Stimulated activated CD8-positive, alpha-beta memory T cell treated with anti-CD3 and anti-CD28 coated beads, Interleukin-12 subunit alpha, Interleukin-12 subunit beta, amount 100 ng/mL, for 24 hours (primary cell): ENCODE results near the gene PHLDA1.
"Not testable (repeated sequence)": the region's sequence is repeated elsewhere in the genome, so short reads cannot be mapped to it uniquely, and the experiment has no call there.

Source experiments
- DNase-seq: peaks from one replicate; pipeline ENCODE4 v3.0.0-alpha.2; 2020; ENCODE audit errors: extremely low read depth

PHLDA1 gene

GRCh38 chr12:76018672-76019071, 12.9 kb downstream of the PHLDA1 start:
- no peak for DNase-seq

- no peak for DNase-seq
Observed at GRCh38 chr12:76018111-76018510, 13.5 kb downstream of the PHLDA1 start.

GRCh38 chr12:76014007-76014406, 17.6 kb downstream of the PHLDA1 start:
- no peak for DNase-seq

- DNase-seq, result no peak
Observed at GRCh38 chr12:76013603-76014002, 18.0 kb downstream of the PHLDA1 start.

GRCh38 chr12:76012644-76013043, 18.9 kb downstream of the PHLDA1 start:
- no peak for DNase-seq

- DNase-seq, result no peak
Observed at GRCh38 chr12:76010732-76011458, 20.7 kb downstream of the PHLDA1 start.

- DNase-seq, result no peak
Observed at GRCh38 chr12:76008428-76008827, 23.1 kb downstream of the PHLDA1 start.

- DNase-seq, result no peak
Observed at GRCh38 chr12:76007640-76008039, 23.9 kb downstream of the PHLDA1 start.

GRCh38 chr12:76006028-76006925, 25.3 kb downstream of the PHLDA1 start:
- no peak for DNase-seq

GRCh38 chr12:76003355-76003638, 28.3 kb downstream of the PHLDA1 start:
- no peak for DNase-seq

- no peak for DNase-seq
Observed at GRCh38 chr12:76002598-76003354, 28.8 kb downstream of the PHLDA1 start.

- no peak for DNase-seq
Observed at GRCh38 chr12:75998292-75999063, 33.1 kb downstream of the PHLDA1 start.

- DNase-seq, result no peak
Observed at GRCh38 chr12:75997658-75998057, 33.9 kb downstream of the PHLDA1 start.

GRCh38 chr12:75996861-75997447, 34.6 kb downstream of the PHLDA1 start:
- DNase-seq, result no peak

- no peak for DNase-seq
Observed at GRCh38 chr12:75995691-75996090, 35.9 kb downstream of the PHLDA1 start.

- DNase-seq, result no peak
Observed at GRCh38 chr12:75994069-75994740, 37.4 kb downstream of the PHLDA1 start.

- no peak for DNase-seq
Observed at GRCh38 chr12:75991753-75992152, 39.8 kb downstream of the PHLDA1 start.

GRCh38 chr12:75990189-75990912, 41.2 kb downstream of the PHLDA1 start:
- DNase-seq, result no peak

- DNase-seq, result not testable (repeated sequence)
Observed at GRCh38 chr12:75987709-75988108, 43.9 kb downstream of the PHLDA1 start.
